ENCODE data around the gene PHAF1. TPM values are rescaled to one million over a fixed set of nuclear protein-coding genes. Genes with fewer than 3 reads are reported as not detected.

The PHAF1 gene
- total and polyA plus RNA-seq, 2 of the 8 experiments (the other 6 are each of a cell fraction or from before 2014, with no cell fraction given), result 18.6 to 26.4 TPM

DNA sequence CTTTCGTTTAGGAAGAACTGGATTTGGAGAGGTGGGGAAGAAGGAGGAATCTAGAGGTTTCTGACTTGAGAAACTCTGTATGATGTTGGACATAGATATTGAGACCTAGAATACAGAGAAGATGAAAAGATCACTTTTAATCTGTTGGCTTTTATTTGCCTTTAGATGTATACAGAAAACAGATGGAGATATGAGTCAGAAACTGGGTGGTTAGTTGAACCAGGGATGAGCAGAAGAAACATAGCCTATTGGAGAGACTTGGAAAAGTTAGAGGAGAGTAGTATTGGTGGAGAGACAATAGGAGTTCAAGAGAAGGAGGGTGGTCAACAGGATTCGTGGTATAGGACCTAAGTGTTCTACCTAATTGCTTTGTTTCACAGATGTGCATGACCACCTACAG is 5.1 kb downstream of the PHAF1 start:
- H3K9ac ChIP-seq (replicated peaks in 1 of 4; ENCODE audit: extremely low read depth in 1 of 4, low read depth in 3 of 4, low read length in 3 of 4), result no peak overlapping the region
- H3K79me2 ChIP-seq (ENCODE audit: control insufficient read depth in 1 of 2, insufficient read depth in 2 of 2, low read length in 2 of 2), result peaks cover 7 to 61% of the 10 kb centered on the region in 2 experiments; a peak in 3 of 4 replicates
- H3K36me3 ChIP-seq (ENCODE audit: control insufficient read depth in 2 of 4, insufficient read depth in 4 of 4, low read length in 3 of 4), result no peaks in the 10 kb centered on the region
- no peak overlapping the region for H3K4ac ChIP-seq (replicated peaks; ENCODE audit: insufficient read length, low read depth, low read length)
- H2AFZ ChIP-seq (ENCODE audit: low read length), result no peak overlapping the region
- no peak overlapping the region for H3K23ac ChIP-seq (ENCODE audit: insufficient read length)
- no peak overlapping the region for H2BK20ac ChIP-seq (ENCODE audit: low read length)
- no peak overlapping the region for H3K14ac ChIP-seq (ENCODE audit: insufficient read length)
- no peak for DNase-seq (ENCODE audit: low read depth in 1 of 2, low spot score in 2 of 2)
- no peak overlapping the region for H2BK120ac ChIP-seq (replicated peaks; ENCODE audit: low read depth, low read length)
- H3K18ac ChIP-seq (ENCODE audit: extremely low read depth, low read length), result no peak overlapping the region
- ChIA-PET POLR2A (ENCODE audit: partially characterized antibody) (interaction anchor here (1.2 kb wide), 1 partner anchor 108 kb away, joined by 3 read pairs; no protein-coding TSS in a partner anchor), CTCF (ENCODE audit: partially characterized antibody) (interaction anchor here (0.6 to 3.6 kb wide), 13 partner anchors 8 to 205 kb away, joined by 3 to 22 read pairs (median 3); partner anchors contain the start of gene B3GNT9)
- H2BK5ac ChIP-seq (ENCODE audit: low read depth, low read length), result no peak overlapping the region
- H3K27me3 ChIP-seq (replicated peaks in 1 of 4; ENCODE audit: control insufficient read depth in 3 of 4, extremely low read depth in 1 of 4, insufficient read depth in 3 of 4, low read length in 3 of 4), result no peaks in the 10 kb centered on the region
- TF ChIP-seq SP1 (IDR thresholded peaks at IDR 0.05; ENCODE audit: low read depth, low read length) (no peak), SUZ12 (IDR thresholded peaks at IDR 0.05; ENCODE audit: low read length) (no peak), SP4 (IDR thresholded peaks at IDR 0.05; ENCODE audit: low read length) (no peak), MAFK (IDR thresholded peaks at IDR 0.05; ENCODE audit: low read depth, low read length) (no peak), PHF8 (conservative IDR thresholded peaks at IDR 0.05; ENCODE audit: low read depth, low read length) (no peak), POLR2A (IDR thresholded peaks at IDR 0.05; ENCODE audit: control extremely low read depth in 1 of 2, low read depth in 2 of 2, low read length in 2 of 2) (no peak), JUND (IDR thresholded peaks at IDR 0.05; ENCODE audit: low read length) (no peak), BACH1 (IDR thresholded peaks at IDR 0.05; ENCODE audit: low read length) (no peak), SIRT6 (IDR thresholded peaks at IDR 0.05; ENCODE audit: low read length) (no peak), RNF2 (IDR thresholded peaks at IDR 0.05; ENCODE audit: borderline replicate concordance, low read depth, low read length, missing control alignments, poor library complexity, severe bottlenecking) (no peak)
- TF ChIP-seq, protein P1, sequence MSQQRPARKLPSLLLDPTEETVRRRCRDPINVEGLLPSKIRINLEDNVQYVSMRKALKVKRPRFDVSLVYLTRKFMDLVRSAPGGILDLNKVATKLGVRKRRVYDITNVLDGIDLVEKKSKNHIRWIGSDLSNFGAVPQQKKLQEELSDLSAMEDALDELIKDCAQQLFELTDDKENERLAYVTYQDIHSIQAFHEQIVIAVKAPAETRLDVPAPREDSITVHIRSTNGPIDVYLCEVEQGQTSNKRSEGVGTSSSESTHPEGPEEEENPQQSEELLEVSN (IDR thresholded peaks at IDR 0.05), result no peak
- H4K20me1 ChIP-seq (replicated peaks in 1 of 2; ENCODE audit: control insufficient read depth in 1 of 2, insufficient read depth in 2 of 2, low read length in 2 of 2), result peaks cover 3 to 6% of the 10 kb centered on the region in 2 experiments
- H3K27ac ChIP-seq (ENCODE audit: low read depth, low read length), result no peak overlapping the region
- H3K79me1 ChIP-seq (ENCODE audit: low read depth, low read length), result peaks cover 11% of the 10 kb centered on the region; the same call in 1 of the 2 replicates
- no peak overlapping the region for H2AK5ac ChIP-seq (ENCODE audit: low read depth, low read length)
- H3K4me1 ChIP-seq (replicated peaks in 1 of 4; ENCODE audit: control insufficient read depth in 3 of 4, insufficient read depth in 4 of 4, low read length in 3 of 4), result 0 out of 7 replicates have a peak, but pooled peaks cover 0 to 2% (median 0%) of the 10 kb centered on the region in 4 experiments
- no peak overlapping the region for H4K5ac ChIP-seq (ENCODE audit: insufficient read length, low read depth, low read length)
- no peak overlapping the region for H3K4me3 ChIP-seq (ENCODE audit: extremely low read depth in 1 of 4, insufficient read depth in 2 of 4, low read depth in 3 of 4, low read length in 4 of 4)
- no peak overlapping the region for H3K56ac ChIP-seq (replicated peaks; ENCODE audit: insufficient read length, low read depth, low read length)
- H2BK15ac ChIP-seq (ENCODE audit: low read length), result no peak overlapping the region
- no peak overlapping the region for H4K91ac ChIP-seq (replicated peaks; ENCODE audit: insufficient read length, low read length)
- H3K9me3 ChIP-seq (ENCODE audit: insufficient read depth in 2 of 2, low read depth in 1 of 2, low read length in 1 of 2), result no peaks in the 10 kb centered on the region
- FAIRE-seq, result no peak
- WGBS, 2 experiments (ENCODE audit: extremely low coverage in 1 of 2, insufficient coverage in 1 of 2, insufficient read length in 1 of 2, insufficient replicate concordance in 2 of 2, low coverage in 1 of 2, low lambda C conversion rate in 2 of 2, missing lambda C conversion rate in 1 of 2), result 93 to 100% methylated on average over 1 to 2 of the region's 2 CpGs
- no peak overlapping the region for H2BK12ac ChIP-seq (ENCODE audit: low read depth, low read length)
- no peak overlapping the region for H3K4me2 ChIP-seq (ENCODE audit: insufficient read depth in 1 of 2, low read depth in 2 of 2, low read length in 2 of 2)
- no peak overlapping the region for H4K8ac ChIP-seq (ENCODE audit: extremely low read depth, insufficient read depth, low read length)
- H3K23me2 ChIP-seq (ENCODE audit: low read depth, low read length), result peaks cover 5% of the 10 kb centered on the region

Measured in H1 (cell line).